H1 (cell line): ENCODE measurements around the gene FDXACB1. TPM values are rescaled to one million over a fixed set of nuclear protein-coding genes. Genes with fewer than 3 reads are reported as not detected.

Experiments used
- BACH1 ChIP-seq: IDR thresholded peaks from 2 replicates; pipeline ENCODE4 v1.6.1; 2012; ENCODE audit warnings: low read length, improper control_type of control experiment
- CTBP2 ChIP-seq: IDR thresholded peaks from 2 replicates; pipeline ENCODE4 v1.7.0; 2011; ENCODE audit warnings: borderline replicate concordance, mild to moderate bottlenecking, moderate library complexity, mixed read lengths, low read length; ENCODE audit not compliant: insufficient read depth, insufficient read length
- GABPA ChIP-seq: IDR thresholded peaks from 2 replicates; pipeline ENCODE4 v1.6.1; 2011; ENCODE audit warnings: mild to moderate bottlenecking, low read length, moderate library complexity, borderline replicate concordance; ENCODE audit not compliant: insufficient read depth
- GTF2F1 ChIP-seq: IDR thresholded peaks from 2 replicates; pipeline ENCODE4 v1.6.1; 2012; ENCODE audit warnings: low read depth, low read length, improper control_type of control experiment, borderline replicate concordance
- RFX5 ChIP-seq: IDR thresholded peaks from 2 replicates; pipeline ENCODE4 v1.6.1; 2011; ENCODE audit warnings: low read depth, low read length, improper control_type of control experiment, borderline replicate concordance
- SAP30 ChIP-seq: fragments of 300-600 bp; sonication (generic); IDR thresholded peaks from 2 replicates; pipeline ENCODE4 v1.7.1; 2012; ENCODE audit warnings: low read length, moderate library complexity, mild to moderate bottlenecking, inconsistent platforms; ENCODE audit not compliant: insufficient read depth, insufficient replicate concordance
- SIN3A ChIP-seq, 2 experiments: IDR thresholded peaks in 1 of 2; conservative IDR thresholded peaks in 1 of 2; 2 replicates each; pipeline ENCODE4 v1.6.1; 2011 to 2012; ENCODE audit warnings: low read length in 2 of 2, improper control_type of control experiment in 1 of 2, low read depth in 1 of 2, mild to moderate bottlenecking in 1 of 2
- SP4 ChIP-seq: IDR thresholded peaks from 2 replicates; pipeline ENCODE4 v1.6.1; 2012; ENCODE audit warnings: low read length, inconsistent platforms
- polyA plus RNA-seq, 7 experiments: library from polyadenylated mRNA; depleted of rRNA in 3 of 7; stranded (reverse) in 5 of 7; unstranded in 2 of 7; fragments of >200 nt in 5 of 7; fragments of 200-250 nt in 2 of 7; gene quantifications; 1 replicate in 5 of 7; 2 replicates in 1 of 7; 4 replicates in 1 of 7; pipeline versions ENCODE4 v1.2.1 to v1.2.3, GENCODE V29; 2011 to 2013; ENCODE audit warnings: missing spikeins in 2 of 7, mixed read lengths in 2 of 7
- total RNA-seq: library from RNA; stranded (reverse); fragmentation: NEBNext Ultra II Directional; extraction: Animal tissue kit (Norgen Biotek cat#: 25700); gene quantifications from 2 replicates; pipeline ENCODE4 v1.2.1, GENCODE V29; 2021
- TF ChIP-seq, protein P1 (sequence below): IDR thresholded peaks from 2 replicates; pipeline ENCODE4 v1.6.1; 2012; ENCODE audit warnings: low read length, inconsistent platforms

The FDXACB1 gene
- total and polyA plus RNA-seq, 2 of the 8 experiments (the other 6 are each of a cell fraction or from before 2014, with no cell fraction given), result 1.4 to 2.3 TPM

DNA sequence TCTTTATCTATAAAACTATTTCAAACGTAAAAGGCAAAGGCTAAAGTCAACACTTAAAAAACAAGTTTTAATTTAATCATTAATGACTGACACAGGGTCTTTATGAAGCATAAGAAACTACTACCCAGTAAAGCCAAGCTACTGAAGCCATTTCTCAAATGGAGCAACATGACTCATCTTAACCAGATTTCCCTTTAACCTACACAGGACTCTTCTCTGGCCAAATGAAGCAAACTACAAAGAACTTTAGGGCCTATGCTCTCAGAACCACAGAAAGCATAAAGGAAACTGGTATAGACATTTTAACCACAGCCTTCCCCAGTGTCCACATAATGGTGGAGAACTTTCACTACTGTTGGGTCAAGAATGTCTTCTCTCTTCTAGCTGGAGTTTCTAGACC is 42.2 kb downstream of the FDXACB1 start (continued):
- no peak for TF ChIP-seq SIN3A (conservative IDR thresholded peaks at IDR 0.05 in 1 of 2, IDR thresholded peaks at IDR 0.05 in 1 of 2; ENCODE audit: low read depth in 1 of 2, low read length in 2 of 2)
- TF ChIP-seq, protein P1, sequence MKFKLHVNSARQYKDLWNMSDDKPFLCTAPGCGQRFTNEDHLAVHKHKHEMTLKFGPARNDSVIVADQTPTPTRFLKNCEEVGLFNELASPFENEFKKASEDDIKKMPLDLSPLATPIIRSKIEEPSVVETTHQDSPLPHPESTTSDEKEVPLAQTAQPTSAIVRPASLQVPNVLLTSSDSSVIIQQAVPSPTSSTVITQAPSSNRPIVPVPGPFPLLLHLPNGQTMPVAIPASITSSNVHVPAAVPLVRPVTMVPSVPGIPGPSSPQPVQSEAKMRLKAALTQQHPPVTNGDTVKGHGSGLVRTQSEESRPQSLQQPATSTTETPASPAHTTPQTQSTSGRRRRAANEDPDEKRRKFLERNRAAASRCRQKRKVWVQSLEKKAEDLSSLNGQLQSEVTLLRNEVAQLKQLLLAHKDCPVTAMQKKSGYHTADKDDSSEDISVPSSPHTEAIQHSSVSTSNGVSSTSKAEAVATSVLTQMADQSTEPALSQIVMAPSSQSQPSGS, result no peak
- no peak for TF ChIP-seq RFX5
- TF ChIP-seq BACH1, result no peak
- no peak for TF ChIP-seq SAP30
- TF ChIP-seq CTBP2, result no peak
- no peak for TF ChIP-seq GABPA
- no peak for TF ChIP-seq GTF2F1
- no peak for TF ChIP-seq SP4
